T-helper 22 cell (primary cell): Measurements from ENCODE around the gene SLC45A1.

Experiments
- DNase-seq: peaks from one replicate; pipeline ENCODE4 v3.0.0-alpha.2; 2020; ENCODE audit warnings: low read depth

Gene SLC45A1

DNA sequence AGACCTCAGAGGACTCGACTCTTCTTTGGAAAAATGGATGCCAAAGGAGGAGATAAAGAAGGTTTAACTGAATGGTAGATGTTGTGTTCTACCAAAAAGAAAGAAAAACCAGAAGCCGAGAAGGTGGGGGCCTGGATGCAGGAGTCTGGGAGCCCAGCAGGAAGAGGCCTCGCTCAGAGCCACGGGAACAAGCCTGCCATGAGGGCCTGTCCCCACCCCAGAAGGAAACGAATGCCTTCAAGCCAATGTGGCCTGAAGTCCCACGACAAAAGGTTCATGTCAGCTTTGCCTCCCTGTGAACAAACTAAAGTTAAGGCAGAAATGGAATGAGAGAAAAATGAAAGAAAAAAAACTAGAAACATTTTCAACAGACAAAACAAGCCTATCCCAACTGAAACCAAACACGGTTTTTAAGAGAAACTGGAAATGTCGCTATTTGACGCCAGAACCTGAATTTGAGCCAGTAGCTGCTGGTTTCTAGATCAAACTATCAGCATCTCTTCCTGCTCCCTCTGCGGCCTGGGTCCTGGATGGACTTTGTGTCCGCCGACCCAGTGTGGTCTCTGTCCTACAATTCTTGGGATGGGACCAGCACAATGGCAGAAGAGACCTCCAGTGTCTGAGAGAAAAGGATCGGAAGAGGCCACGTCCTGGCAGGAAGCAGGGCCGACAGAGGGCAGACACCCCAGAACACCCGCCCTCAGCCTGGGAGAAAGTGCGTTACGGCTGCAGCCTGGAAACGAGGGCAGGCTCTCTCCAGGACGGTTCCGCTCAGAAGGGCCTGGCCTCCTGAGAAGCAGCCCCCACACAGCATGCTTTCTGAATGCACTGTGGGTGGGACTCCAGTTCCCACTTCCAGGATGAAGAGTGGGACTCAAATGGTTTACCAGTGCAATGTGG, 35.2 kb downstream of the SLC45A1 start:
- no peak for DNase-seq

- no peak for DNase-seq
Measured at GRCh38 chr1:8354038-8354437, 36.1 kb downstream of the SLC45A1 start.

DNA sequence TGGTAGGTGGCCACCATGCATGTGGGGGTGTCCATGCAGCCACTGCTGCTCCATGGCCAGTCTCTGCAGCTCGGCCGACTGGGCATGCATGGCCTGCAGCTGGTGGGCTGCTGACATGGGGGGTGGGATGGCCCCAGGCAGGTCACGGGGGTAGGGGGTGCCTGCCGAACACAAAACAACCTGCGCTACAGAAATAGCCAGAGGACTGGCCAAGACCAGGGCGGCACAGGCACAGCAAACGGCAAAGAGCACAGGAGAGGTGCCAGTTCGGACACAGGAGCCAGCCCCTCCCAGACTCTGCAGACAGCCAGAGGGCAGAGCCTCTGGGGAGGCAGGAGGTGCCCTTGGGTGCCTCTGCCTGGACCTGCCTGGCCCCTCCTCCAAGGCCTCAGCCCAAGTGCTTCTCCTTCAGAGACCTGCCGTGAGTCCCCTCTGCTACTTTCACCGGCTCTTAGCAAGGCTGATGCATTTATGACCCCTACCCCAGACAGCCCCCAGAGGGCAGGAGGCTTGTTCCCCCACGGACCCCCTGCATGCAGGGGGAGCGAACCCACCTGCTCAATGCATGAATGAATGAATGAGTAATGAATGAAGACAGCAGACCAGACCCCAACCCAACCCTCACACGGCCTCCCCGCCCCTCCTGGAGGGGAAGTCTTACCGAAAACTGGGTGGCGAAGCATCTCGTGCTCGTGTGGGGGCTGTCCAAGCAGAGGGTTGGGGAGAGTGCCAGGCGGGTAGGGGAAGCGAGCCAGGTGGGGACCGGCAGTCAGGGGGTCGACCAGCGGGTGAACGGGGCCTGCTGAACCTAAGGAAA, 37.7 kb downstream of the SLC45A1 start:
- DNase-seq: no peak

GRCh38 chr1:8356256-8357209, 38.6 kb downstream of the SLC45A1 start:
- no peak for DNase-seq

DNA sequence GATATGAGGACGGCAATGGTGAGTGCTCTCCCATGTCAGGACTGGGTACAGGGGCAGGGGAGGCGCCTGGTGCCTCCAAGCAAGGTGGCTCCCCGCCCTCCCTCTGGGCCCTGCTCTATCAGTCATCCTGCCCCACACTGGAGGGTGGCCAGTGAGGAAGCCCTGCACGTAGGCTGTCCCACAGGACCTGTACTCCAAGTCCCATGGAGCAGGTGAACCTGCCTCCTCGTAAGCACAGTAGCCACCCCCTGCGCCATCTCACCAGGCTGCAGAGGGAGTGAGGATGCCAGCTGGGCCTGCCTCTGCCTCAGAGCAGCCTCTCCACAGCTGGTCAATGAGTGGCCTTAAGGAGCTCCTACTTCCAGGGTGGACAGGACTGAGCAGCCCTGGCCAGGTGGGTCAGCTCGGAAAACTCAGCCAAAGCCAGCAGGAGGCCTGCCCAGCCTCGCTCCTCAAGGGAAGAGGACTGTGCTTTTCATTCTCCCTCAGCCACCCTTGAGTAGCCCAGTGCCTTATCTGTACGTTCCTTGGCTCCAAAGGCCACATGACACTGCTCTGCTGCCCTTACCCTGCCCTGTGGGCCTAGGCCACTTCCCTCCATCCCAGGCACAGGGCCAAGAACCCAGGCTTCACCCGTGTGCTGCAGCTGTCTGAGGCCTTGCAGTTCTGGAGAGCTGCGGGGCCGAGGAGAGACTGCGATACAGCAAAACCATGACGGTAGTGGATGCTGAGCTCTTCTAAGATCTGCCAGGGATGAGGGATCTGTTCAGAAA, 39.6 kb downstream of the SLC45A1 start:
- no peak for DNase-seq

DNA sequence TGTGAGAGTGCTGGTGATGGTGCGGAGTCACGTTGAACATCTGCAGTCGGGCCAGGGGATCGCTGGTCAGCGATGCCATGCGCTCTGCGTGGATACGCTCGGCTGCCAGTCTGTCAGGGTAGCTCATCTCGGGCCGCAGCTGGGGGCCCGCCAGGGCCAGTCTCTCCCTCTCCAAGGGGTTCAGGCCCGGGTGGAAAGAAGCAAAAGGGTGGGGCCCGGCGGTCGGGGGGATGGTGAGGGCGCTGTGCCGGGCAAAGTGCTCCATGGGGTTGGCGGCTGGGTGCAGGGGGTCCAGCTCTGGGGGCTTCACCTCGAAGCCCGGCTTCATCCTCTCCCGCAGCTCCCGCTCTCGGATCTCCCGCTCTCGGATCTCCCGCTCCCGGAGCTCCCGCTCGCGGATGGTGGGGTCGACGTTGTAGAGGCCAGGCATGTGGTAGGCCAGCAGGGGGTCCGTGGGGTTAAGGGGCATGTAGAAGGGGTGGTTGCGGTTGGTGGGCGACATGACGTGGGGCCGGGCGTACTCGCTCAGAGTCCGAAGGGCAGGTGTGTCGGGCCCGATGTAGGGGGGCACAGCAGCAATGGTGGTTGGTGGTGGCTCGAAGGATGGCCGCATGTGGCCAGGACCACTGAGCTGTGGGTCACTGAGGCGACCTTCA, 40.5 kb downstream of the SLC45A1 start:
- DNase-seq: no peak

GRCh38 chr1:8358897-8359616, 41.1 kb downstream of the SLC45A1 start:
- DNase-seq: no peak

DNA sequence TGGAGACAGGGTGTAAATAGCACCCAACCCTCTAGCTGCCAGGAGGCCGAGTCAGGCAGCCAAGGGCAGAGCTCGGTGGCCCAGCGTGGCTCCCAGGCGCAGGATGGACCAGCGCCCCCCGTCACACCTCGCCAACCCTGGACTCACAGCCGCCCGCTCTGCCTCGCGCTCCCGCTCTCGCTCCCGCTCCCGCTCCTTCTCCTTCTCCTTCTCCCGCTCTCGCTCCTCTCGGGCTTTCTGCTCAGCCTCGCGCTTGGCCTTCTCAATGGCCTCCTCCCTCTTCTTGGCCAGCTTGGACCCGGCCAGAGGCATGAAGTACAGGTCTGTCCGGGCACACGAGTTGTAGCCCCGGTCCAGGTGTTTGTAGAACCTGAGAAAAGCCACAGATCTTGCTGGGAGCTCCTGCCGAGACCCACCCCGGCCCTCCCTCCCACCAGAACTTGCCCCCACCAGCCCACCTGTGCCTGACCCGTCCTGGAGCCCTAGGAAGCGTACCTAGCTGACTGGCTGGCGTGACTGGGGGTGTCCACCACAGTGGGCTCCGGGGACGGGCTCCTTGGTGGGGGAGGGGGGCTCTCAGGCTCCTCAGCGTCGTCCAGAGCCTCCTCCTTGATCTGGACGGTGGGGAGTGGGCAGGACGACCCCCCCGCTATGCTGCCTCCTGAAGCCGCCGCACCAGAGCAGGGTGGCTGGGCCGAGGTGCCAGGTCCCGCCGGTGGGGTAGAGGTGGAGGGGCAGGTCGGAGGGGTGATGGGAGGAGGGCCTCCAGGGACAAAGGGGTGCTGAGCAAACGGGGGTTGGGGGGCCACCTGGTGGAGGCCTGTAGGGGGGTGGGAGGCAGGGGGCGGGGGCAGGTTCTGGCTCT, 41.9 kb downstream of the SLC45A1 start:
- DNase-seq: no peak

DNA sequence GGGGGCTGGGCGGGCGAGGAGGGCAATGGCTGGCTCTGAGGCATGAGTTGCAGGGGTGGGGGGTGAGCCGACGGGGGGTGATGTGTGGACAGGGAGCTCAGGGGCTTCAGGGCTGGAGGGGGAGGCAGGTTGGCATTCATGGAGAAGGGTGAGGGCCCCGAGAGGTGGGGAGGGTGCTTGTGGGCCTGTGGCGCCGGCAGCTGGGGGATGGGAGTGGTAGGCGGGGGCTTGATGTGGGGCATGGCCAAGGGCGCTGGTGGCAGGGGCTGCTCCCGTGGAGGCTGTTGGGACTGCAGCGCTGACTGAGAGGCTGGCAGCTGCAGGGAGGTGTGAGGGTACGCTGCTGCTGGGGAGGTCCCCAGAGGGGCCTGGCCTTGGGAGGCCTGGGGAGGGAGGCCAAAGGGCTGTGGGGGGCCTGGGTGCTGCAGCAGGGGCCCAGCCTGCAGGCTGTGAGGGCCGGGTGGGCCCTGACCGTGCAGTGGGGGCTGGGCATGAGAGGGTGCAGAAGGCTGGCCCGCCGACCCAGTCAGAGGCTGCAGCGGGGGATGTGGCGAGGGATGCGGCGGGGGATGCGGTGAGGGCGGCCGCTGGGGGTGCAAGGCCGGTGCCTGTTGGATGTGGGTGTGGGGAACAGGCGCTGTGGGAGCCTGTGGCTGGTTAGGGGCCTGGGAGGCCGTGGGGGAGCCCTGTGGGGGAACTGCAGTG, 42.7 kb downstream of the SLC45A1 start:
- no peak for DNase-seq

DNA sequence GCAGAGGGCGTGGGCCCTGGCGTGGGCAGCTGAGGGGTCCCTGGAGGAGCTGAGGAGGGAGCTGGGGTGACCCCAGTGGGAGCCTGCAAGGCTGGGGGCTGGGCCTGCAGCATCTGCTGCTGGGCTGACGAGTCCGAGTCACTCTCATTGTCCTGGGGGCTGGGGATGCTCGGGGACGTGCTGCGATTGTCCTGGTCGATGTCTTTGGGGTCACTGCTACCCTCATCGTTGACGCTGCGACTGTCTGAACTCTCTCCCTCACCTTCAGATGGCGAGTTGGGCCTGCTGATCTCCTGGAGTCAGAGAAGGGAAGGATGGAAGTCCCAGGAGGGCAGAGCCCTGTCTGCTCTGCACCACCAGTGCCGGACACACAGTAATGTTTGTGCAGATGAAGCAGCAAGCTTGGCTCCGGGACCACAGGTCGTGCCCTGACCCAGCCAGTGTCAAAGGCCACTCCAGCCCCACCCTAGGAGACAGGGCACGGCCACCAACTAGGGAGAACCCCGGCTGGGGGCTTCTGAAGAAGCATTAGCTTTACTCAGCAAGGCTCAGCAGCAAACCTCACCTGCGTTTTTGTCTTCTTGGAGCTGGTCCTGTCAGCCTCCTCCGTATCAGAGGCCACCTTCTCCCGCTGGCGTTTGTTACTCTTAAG, 43.4 kb downstream of the SLC45A1 start:
- no peak for DNase-seq

- no peak for DNase-seq
Measured at GRCh38 chr1:8362701-8363101, 44.8 kb downstream of the SLC45A1 start.

- DNase-seq: no peak
Measured at GRCh38 chr1:8363186-8363766, 45.4 kb downstream of the SLC45A1 start.

DNA sequence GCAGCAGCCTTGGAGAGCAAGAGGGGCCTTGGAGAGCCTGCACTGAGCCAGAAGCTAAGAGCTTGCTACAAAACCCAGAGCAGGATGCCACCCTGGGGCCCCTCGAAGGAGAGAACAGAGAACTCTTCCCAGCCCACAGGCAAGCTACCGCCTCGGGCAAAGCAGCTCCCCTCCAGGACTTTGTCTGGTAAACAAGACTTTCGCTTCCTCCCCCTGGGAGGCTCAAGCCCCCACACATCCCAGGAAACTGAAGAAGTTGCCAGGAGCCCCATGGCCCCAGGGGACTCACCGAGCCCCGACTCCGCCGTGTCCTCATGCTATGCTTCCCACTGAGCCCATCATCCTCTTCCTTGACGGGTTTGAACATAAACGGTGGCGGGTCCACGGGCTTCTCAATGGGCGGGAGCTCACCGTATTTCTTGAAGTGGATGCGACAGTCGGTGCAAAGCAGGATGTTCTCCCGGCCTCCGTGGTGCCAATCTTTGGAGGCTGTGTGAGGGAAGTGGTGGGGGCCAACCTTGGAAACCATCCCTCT, 45.9 kb downstream of the SLC45A1 start:
- no peak for DNase-seq

DNA sequence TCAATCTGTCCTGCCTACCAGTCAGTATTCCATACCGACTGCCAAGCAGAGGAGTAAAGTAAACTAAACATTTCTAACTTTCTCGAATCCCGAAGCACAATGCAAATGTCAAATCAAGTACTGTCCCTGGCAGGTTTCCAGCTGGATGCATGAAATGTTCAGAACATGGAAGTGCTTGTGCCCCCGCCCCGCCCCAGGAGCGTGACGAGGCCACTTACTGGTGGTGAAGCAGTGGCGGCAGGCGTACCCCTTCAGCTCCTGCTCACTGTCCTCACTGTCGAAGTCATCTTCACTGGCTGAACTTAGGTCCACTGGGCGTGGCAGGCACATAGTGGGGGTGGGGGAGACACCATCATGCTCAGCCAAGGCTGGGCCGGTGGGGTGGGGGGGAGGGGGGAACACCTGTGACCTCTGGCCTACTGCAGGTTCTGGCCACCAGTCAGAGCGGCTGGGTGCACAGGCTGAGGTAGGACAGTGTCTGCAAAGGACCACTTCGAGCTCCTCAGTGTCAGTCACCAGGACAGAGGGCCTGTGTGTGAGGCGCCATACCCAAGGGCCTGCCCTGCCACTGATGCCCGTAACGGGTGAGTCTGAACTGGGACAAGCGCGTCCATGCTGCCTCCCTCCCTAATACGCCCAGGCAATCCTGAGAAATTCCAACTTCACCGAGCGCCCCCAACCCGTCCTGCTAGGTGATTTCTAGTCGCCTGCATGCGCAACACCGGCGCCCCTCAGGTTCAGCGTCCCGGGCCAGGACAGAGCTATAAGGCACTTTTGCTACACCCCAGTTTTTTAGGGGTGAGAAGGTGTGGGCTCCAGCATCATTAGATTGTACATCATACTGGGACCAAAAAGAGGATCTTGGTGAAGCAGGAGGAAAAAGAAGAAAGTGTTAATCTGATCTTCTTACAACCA, 46.9 kb downstream of the SLC45A1 start:
- no peak for DNase-seq

DNA sequence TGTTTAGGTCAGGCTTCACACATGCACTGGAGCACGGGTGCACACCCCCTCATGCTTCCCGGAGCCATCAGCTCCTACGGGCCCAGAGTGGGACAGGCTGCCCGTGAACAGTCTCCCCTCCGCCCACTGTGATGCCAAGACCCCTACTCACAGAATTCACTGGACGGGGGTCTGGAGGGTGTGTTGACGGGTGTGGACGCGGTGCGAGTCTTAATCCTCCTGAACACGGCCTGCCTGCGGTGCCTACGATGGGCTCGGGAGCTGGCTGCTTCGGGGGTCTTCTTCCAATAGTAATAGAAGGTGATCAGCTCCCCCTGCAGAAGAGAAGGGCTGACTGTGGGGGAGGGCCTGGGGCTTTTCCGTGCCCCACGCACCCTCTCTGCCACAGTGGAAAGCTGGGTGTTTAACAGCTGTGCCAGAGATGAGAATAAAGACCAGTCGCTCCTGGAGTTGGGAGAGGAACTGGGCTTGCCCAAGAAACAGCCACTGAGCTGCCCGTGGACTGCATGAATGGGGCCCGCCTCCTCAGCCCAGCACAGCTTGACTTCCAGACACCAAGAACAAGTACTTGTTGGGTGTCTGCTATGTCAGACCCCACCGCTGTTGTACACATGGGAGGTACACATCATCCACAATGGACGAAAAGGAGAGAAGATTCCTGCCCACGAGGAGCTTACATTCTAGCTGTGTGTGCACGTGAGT, 47.9 kb downstream of the SLC45A1 start:
- no peak for DNase-seq
